ENCODE data around the gene VCL. TPM values are rescaled to one million over a fixed set of nuclear protein-coding genes. Genes with fewer than 3 reads are reported as not detected.

VCL gene
- total RNA-seq, 2 donors from 2014 or later = 99.9 to 179 TPM

GRCh38 chr10:73969224-73969841, 28.6 kb upstream of the VCL start:
- TF ChIP-seq, protein P1, sequence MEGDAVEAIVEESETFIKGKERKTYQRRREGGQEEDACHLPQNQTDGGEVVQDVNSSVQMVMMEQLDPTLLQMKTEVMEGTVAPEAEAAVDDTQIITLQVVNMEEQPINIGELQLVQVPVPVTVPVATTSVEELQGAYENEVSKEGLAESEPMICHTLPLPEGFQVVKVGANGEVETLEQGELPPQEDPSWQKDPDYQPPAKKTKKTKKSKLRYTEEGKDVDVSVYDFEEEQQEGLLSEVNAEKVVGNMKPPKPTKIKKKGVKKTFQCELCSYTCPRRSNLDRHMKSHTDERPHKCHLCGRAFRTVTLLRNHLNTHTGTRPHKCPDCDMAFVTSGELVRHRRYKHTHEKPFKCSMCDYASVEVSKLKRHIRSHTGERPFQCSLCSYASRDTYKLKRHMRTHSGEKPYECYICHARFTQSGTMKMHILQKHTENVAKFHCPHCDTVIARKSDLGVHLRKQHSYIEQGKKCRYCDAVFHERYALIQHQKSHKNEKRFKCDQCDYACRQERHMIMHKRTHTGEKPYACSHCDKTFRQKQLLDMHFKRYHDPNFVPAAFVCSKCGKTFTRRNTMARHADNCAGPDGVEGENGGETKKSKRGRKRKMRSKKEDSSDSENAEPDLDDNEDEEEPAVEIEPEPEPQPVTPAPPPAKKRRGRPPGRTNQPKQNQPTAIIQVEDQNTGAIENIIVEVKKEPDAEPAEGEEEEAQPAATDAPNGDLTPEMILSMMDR (IDR thresholded peaks at IDR 0.05) = no peak
- no peak for DNase-seq
- no peaks in the 10 kb centered on the region for H3K4me1 ChIP-seq
- H3K27me3 ChIP-seq = no peaks in the 10 kb centered on the region
- no peak overlapping the region for H3K9ac ChIP-seq (ENCODE audit: low read depth in 2 of 2, low read length in 2 of 2)
- no peak overlapping the region for H3K27ac ChIP-seq
- H3K36me3 ChIP-seq = no peaks in the 10 kb centered on the region
- no peaks in the 10 kb centered on the region for H3K9me3 ChIP-seq
- no peak overlapping the region for H3K4me3 ChIP-seq
- intact Hi-C loops (cut with DNase I) = no loop called here

GRCh38 chr10:73970845-73971244, 27.1 kb upstream of the VCL start:
- no peaks in the 10 kb centered on the region for H3K36me3 ChIP-seq
- no peaks in the 10 kb centered on the region for H3K9me3 ChIP-seq
- TF ChIP-seq, protein P1 (IDR thresholded peaks at IDR 0.05) = no peak
- intact Hi-C loops (cut with DNase I) = no loop called here
- no peak overlapping the region for H3K4me3 ChIP-seq
- no peaks in the 10 kb centered on the region for H3K27me3 ChIP-seq
- H3K4me1 ChIP-seq = no peaks in the 10 kb centered on the region
- no peak overlapping the region for H3K9ac ChIP-seq (ENCODE audit: low read depth in 2 of 2, low read length in 2 of 2)
- no peak for DNase-seq
- no peak overlapping the region for H3K27ac ChIP-seq

- Histone ChIP-seq H3K9me3 (no peaks in the 10 kb centered on the region), H3K36me3 (no peaks in the 10 kb centered on the region), H3K27me3 (no peaks in the 10 kb centered on the region), H3K4me3 (no peak overlapping the region), H3K27ac (no peak overlapping the region), H3K4me1 (no peaks in the 10 kb centered on the region), H3K9ac (ENCODE audit: low read depth in 2 of 2, low read length in 2 of 2) (no peak overlapping the region)
- no peak for DNase-seq
- intact Hi-C loops (cut with DNase I) = no loop called here
- TF ChIP-seq, protein P1 (IDR thresholded peaks at IDR 0.05) = no peak
These were observed 26.1 kb upstream of the VCL start for GRCh38 chr10:73971636-73972354.

DNA sequence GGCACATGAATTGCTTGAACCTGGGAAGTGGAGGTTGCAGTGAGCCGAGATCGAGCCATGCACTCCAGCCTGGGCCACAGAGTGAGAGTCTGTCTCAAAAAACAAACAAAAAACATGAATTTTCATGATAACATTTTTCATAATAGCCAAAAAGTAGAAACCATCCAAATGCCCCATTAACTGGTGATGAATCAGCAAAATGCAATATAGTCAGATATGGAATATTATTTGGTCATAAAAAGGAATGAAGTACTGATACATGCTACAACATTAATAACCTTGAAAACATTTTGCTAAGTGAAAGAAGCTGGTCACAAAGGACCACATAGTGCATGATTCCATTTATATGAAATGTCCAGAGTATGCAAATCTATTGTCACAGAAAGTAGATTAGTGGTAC, 24.5 kb upstream of the VCL start:
- intact Hi-C loops (cut with DNase I) = no loop called here
- H3K9ac ChIP-seq (ENCODE audit: low read depth in 2 of 2, low read length in 2 of 2) = no peak overlapping the region
- no peaks in the 10 kb centered on the region for H3K36me3 ChIP-seq
- H3K27me3 ChIP-seq = no peaks in the 10 kb centered on the region
- H3K4me3 ChIP-seq = no peak overlapping the region
- H3K9me3 ChIP-seq = no peaks in the 10 kb centered on the region
- no peaks in the 10 kb centered on the region for H3K4me1 ChIP-seq
- no peak for DNase-seq
- no peak overlapping the region for H3K27ac ChIP-seq
- TF ChIP-seq, protein P1 (IDR thresholded peaks at IDR 0.05) = no peak

GRCh38 chr10:73974309-73974946, 23.5 kb upstream of the VCL start:
- Histone ChIP-seq H3K4me3 (no peak overlapping the region), H3K4me1 (no peaks in the 10 kb centered on the region), H3K36me3 (no peaks in the 10 kb centered on the region), H3K9ac (ENCODE audit: low read depth in 2 of 2, low read length in 2 of 2) (no peak overlapping the region), H3K9me3 (no peaks in the 10 kb centered on the region), H3K27ac (no peak overlapping the region), H3K27me3 (no peaks in the 10 kb centered on the region)
- no peak for DNase-seq
- intact Hi-C loops (cut with DNase I) = no loop called here
- TF ChIP-seq, protein P1 (IDR thresholded peaks at IDR 0.05) = no peak

Data from colonic mucosa (tissue), 4 donors.